GM18511 (cell line): ENCODE measurements around the gene CPM.

Experiments
- ATAC-seq: cut with Tn5 transposase; IDR thresholded peaks from one replicate; pipeline ENCODE4 v1.9.1; 2021; ENCODE audit warnings: mild to moderate bottlenecking, moderate library complexity; ENCODE audit not compliant: unreplicated experiment

CPM gene

DNA sequence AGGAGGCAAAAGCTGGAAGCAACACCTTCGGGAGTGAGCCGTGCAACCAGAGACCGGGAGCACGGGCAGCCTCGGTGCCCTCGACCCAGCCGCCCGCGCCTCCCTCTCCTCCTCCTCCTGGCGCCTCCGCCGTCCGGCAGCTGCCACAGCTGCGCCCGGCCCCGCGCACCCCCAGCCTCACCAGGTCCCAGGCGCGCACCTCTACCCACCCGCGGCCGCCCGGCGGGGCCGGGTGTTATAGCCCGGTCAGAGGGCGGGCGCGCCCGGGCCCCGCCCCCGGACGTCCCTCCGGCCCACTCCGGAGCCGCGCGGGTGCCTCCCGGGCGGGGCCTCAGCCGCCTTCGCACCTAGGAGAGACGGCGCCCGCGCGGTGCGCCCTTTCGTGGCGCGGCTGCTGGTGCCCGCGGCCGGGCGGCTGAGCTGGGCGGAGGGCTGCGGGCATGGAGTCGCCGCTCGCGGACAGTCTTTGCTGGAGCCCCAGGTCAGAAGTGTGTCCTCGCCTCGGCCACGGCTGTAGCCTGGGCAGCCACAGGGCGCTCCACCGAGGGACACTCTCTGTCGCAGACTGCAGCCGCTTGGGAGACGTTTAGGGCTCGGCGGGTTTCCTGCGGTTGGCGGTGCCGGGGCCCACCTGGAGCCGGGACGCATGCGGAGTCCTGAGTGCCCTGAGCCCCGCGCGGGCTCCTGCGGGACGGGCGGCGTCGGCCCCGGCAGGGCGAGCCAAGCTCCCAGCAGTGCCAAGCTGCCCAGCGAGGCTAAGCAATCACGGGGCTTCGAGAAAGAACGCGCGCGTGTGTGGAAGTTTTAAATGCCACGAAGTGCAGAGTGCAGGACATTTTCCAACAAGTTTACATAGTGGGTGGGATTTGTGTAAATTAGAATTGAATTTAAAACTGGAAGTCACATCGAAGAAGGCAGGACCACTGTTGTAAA lies at the start of gene CPM:
Gene CPM, minus strand, starts transcription at position 211 of the 933 bp plus-strand sequence. CDS start 334 bp downstream, outside the sequence.
- peak; percentile 93 for ATAC-seq

DNA sequence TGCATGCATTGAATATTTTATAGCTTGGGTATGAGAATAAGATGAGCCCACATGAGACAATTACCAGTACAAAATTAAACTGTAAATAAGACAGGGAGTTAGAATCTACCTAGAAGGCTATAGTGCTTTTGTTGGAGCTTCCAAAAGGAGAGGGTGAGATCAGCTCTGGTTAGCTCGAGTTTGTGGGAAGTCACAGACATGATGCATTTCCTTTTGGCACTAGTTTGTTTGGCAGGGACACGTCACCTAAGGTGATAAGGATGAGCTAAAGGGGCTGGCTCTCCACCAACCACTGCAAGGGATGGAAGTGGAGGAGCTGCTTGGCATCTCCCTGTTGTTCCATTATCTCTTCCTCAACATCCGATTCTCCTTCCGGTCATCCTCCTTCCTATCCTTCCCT lies 48.5 kb upstream of the CPM start:
- ATAC-seq, result no peak

DNA sequence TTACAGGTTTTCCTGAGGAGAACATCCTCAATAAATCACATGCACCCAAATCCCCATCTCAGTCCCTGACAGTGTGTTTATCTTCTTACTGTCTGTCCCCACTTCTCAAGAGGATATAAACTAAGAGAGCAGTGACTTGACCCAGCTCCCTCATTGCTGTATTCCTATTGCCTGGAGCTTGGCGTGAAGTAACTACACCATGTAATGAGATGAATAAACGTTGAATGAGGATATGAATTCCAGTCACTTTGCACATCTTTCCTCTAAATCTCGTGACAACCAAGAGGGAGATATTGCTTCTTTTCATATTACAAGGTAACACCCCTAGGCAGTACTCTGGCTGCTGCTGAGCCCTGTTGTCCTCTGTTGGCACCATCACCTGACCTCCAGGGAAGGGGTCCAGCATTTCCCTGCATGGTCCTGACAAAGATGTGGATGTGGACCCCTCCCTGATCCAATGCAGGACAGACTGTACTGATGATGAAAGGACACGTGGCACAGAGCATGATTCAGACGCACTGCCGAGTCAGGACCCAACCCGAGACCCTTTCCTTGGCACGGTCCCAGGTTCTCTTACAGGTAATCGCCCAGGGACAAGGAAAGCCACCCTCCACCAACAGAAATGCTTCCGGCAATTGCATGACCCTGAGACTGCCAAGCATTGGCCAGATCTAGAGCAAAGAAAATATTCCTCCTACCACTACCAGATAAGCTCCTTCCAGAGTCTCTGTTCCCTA lies 47.7 kb upstream of the CPM start:
- ATAC-seq, result no peak

DNA sequence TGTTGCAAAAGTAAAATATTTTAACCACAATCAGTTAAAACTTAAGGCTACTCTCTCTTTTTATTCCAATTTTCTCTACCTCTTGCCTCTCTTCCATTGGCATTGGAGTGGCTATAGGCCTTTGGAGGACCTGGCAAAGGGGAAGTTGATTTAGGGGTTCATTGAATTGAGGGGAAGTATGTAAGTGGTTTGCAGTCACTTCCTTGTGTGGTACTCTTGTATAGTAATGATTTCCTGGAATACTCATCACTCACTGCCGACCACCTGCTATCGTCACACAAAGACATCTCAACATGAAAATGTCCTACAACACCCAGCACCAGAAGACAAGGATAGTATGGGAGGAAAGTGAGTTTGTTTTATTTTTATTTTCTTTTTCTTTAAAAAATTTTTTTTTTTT lies 45.7 kb upstream of the CPM start:
- ATAC-seq, result no peak

- ATAC-seq, result no peak
Observed at GRCh38 chr12:68977909-68978610, 45.1 kb upstream of the CPM start.

GRCh38 chr12:68977335-68977734 lies 44.4 kb upstream of the CPM start:
- no peak for ATAC-seq

- ATAC-seq, result peak; percentile 49
Observed at GRCh38 chr12:68976395-68976841, 43.4 kb upstream of the CPM start.

GRCh38 chr12:68975811-68976210 lies 42.8 kb upstream of the CPM start:
- ATAC-seq, result no peak

DNA sequence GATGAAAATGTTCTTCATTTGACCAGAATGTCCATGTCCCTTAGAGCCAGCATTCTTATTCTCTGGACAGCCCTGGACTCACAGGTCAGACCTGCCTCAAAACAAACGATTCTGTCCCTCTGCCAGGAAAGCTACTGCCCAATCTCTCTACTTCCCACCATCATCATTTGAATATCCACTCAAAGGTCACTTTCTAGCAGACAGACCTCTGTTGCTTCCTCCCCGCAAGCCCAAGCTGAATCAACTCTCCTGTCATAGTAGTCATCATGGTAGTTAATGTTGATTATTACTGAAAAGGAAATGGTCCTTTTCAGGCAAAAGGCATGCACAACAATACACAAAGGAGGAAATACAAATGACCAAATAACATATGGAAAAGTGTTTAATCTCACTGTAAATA lies 39.6 kb upstream of the CPM start:
- ATAC-seq, result no peak

DNA sequence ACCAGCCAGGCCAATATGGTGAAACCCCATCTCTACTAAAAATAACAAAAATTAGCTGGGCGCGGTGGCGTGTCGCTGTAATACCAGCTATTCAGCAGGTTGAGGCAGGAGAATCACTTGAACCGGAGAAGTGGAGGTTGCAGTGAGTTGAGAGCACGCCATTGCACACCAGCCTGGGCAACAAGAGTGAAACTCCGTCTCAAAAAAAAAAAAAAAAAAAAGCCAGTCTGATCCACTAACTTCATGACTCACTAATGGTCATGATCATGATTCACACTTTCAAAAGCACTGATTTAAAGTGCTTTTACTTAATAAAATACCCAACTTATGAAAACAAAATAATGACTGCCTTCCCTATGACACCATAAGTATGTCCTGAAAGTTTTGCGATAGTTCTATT lies 38.4 kb upstream of the CPM start:
- ATAC-seq, result no peak

DNA sequence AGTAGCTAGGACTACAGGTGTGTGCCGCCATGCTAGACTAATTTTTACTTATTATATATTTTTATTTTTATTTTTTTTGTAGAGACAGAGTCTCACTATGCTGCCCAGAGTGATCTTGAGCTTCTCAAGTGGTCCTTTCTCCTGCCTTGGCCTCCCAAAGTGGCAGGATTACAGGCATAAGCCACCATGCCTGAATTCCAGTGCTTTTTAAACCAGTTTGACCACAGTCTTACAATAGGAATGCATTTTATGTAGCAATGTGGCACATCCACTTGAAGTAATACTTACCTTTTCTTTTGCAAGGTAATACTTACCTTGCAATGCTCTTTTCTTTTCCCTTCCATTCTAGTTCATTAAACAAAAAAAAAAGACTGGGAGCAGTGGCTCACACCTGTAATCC lies 38.0 kb upstream of the CPM start:
- ATAC-seq, result no peak

- ATAC-seq, result no peak
Observed at GRCh38 chr12:68970306-68970705, 37.3 kb upstream of the CPM start.

DNA sequence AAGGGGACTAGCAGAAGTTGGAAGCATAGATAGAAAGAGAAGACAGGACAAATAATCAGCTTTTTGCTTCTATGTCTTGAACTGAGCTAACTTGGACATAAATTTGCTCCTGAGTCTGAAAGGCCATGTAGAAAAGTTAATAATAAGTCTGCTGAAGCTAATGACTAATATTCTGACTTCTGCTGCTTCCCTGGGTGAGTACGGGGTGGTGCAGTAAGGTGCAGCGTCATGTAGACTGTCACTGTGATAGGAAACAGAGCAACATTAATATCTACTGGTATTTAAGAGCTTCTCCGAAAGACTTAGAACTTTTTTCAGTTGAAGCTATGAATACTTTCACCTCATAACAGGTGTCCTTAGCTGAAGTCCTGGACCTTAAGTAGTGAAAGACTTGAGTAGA lies 34.1 kb upstream of the CPM start:
- ATAC-seq, result no peak

GRCh38 chr12:68963856-68964745 lies 31.1 kb upstream of the CPM start:
- no peak for ATAC-seq

GRCh38 chr12:68962877-68963855 lies 30.2 kb upstream of the CPM start:
- no peak for ATAC-seq

DNA sequence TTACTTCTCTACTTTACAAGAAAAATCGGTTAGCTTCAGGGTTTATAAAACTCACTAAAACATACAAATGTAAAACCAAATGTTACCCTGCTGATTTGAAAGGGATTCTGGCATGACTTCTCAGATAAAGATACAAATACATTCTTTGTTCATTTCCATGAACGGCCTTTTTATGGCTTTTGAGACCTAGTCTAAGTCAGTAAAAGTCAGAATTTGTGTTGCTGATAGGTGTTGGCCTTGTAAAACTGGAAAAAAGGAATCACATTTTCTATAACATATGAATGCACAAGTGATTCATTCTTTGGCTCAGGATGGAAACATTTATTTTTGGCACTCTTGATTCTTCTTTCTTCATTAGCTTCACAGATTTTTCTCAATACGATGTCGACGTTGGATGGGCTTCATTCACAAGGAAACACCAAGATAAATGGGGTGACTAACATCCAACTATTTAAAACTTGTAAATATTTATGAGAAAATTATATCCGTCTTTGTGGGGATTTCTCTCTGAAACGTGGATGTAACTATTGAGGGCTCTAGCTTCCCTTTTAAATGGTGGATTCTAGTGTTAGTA lies 27.0 kb upstream of the CPM start:
- ATAC-seq, result no peak

DNA sequence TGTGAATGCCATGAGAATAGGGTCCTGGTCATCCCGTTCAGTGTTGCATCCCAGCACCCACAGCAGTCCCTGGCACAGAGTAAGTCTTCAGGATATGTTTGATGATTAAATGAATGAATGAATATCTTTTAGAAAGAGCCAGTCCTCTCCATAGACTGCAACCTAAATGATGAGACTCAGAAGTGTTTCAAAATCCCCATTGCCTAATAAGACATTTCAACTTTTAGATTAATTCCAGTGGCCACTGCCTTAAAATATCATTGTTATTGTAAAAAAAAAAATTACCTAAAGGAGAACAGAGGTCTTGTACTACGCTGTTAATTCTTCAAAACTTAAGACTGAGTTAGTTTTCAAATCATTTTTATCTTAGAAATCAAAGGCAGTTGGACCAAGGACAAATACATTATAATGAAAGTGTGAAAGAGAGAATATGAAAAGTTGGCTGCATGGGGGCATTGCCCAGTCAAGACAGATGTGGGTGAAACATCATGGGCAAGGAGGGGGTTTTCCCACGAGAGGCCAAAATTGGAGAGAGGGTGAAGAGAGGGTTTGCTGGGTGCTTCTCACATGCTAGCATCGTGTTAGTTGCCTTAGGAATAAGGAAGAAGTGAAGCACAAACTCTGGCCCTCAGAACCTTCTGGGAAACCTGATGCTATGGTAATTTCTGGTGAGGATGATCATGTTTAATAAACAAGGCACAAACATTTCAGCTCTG lies 26.3 kb upstream of the CPM start:
- ATAC-seq, result no peak

GRCh38 chr12:68958322-68958721 lies 25.4 kb upstream of the CPM start:
- peak; percentile 98 for ATAC-seq
